GM18858 (cell line): Measurements from ENCODE around the gene HSPA12A.

Experiments used
- ATAC-seq: cut with Tn5 transposase; IDR thresholded peaks from one replicate; pipeline ENCODE4 v1.9.1; 2021; ENCODE audit not compliant: unreplicated experiment

HSPA12A gene

DNA sequence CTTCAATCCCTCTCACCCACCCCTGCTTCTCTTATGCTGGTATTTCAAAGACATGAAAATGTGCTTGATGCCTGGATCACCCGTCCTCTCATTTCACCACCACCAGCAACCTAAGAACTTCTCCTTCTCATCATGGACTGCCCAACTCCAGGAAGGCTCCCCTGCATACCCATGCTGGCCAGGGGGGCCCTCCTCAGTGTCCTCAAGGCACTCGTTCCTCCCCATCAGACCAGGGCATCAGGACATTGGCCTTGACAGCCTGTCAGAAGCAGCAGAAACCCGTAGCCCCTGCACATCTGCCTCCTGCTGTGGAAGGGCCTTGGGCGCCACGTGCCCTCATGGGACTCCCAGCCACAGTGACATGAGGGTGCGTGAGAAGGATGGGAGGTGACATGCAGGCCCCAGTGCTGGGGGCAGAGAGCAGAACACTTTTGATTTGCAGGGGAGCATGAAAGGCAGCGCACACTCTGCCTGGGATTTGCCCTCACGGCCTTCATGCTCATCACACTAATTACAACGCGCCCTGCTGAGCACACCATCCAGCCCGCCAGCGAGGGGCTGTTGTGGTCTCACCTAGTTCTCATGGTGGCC is 1.9 kb upstream of the HSPA12A start:
- ATAC-seq: no peak

DNA sequence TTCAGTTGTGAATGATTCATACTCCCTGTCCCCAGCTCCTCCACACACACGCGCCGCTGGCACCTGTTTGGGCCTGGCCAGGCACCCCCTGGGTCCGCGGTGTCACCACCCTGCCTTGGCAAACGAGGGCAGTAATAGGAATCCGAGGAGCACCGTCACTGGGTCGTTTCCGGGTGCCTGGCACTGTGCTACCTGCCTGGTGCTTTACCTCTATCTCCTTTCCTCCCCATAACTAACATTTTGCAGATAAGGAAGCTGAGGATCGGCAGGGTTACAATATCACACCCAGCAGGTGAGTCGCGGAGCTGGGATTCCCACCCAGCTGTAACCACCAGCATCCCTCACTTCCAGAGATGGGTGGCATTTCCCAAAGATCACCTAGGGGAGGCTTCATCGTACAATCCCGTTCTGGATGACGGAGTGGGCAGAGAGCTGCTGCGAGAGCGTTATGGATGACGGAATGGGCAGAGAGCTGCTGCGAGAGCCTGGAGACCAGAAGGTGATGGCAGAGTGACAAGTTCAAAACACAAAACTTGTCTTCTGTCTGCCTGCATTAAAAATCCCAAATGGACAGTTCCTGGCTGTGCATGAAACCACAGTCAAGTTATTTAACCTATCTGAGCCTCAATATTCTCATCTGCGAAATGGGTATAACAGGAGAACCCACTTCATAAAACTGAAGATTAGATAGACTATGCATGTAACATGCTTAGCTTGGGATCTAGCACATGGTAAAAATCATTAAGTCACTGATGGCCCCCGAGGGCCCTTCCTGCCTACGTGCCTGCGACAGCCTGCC is 1.1 kb upstream of the HSPA12A start:
- no peak for ATAC-seq

DNA sequence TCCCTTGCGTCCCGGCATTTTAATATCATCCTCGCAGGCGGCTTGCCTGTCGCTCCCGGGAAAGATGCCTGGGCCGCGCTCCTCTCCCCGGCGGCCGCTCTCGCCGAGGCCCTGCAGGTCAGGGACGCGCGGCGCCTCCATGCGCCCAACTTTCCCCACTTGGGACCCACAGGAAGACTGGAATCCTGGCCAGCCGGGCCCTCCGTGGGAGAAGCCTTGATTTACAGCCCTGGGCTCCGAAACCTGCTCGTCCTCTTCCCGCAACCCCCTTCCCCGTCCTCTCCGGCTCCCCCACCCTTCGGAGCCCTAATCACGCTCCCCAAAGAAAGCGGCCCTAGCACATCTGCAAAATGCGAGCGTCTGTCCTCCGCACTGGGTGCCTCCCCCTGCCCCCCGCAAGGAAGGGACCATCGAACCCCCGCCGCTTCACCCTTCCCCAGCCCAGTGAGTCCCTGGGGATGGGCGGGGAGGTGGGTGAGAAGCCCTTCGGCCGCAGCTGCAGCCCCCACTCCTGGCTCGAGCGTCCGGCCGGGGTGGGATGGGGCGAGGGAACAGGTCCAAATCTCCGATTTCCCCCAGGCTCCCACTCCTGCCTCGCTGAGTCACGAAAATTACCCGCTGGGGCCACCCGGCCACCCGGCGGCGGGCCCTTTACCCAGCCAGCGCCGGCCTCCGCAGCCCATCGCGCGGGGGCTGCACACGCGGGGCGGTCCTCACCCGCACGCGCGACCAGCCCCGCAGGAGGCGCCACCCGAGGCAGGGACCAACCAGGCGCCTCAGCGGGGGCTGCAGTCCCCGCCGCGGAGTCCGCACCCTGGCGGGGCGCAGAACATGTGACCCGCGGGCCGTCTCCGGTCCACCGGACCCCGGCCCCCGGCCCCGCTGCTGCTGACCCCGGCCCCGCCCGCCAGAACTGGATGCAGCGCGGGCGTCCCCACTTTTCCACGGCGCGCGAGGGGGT is 695 bp downstream of the HSPA12A start:
- ATAC-seq: no peak

DNA sequence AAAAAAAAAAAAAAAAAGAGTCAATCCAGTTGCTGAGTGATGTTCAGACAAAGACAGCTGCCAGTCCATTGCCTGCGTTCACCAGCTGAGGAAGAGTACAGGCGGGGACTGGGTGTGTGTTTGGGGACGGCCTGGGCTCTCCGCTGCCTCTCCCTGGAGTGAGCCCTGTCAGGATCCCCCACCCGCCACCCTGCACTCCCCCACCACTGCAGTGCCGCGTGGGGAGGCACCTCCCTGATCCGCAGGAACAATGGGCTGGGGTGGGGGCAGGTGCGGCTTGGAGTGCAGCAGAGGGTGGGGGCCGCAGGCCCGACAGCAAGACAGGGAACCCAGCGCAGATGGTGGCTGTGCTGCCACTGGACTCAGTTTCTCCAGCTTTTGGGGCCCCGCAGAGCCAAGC is 1.4 kb downstream of the HSPA12A start:
- no peak for ATAC-seq

DNA sequence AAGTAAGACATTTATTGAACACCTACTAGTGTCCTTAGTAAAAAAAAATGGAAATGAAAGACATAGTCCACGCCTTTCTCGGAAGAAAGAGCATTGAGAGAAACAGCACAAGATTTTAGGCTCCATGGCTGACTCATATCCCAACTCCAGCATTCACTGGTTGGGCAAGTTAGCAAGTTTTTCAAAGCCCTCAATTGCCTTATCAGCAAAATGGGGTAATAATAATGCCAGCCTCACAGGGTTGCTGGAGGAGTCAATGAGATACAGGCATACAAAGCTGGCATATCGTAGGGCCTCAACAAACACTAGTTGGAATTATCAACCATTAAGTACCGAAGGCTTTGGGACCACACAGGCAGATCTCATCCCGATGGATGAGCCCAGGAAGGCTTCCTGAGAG is 4.0 kb downstream of the HSPA12A start:
- no peak for ATAC-seq

DNA sequence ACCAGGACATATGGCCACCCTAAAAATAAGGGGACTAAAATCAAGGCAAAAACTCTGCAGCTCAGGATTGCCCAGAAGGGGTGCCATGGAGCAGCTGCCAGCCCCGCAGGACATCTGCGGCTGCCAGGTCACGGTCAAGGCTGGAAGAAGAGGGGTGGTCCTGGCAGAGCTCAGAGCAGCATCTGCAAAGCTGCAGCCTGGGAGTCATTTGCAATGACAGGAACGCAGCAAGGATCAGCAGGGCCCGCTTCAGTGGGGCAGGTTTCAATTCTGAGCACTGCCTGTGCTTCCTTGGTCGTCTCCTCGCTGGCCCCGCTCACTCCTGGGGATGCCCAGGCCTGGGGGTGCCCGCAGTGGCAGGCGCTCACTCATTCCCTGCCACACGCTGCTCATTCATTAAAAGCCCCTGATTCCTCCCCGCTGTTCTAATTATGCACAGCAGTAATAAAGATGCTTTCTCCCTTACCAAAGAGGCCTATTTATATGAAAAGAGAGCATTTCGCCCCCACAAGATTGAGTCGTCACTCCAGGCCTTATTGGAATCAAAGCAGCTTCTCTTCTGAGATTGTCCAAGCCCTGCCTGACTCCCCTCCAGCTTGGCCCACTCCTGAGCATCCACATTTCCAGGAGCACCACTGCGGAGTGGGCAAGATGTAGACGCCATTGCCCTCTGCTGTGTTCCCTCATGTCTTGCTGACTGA is 4.6 kb downstream of the HSPA12A start:
- ATAC-seq: no peak

DNA sequence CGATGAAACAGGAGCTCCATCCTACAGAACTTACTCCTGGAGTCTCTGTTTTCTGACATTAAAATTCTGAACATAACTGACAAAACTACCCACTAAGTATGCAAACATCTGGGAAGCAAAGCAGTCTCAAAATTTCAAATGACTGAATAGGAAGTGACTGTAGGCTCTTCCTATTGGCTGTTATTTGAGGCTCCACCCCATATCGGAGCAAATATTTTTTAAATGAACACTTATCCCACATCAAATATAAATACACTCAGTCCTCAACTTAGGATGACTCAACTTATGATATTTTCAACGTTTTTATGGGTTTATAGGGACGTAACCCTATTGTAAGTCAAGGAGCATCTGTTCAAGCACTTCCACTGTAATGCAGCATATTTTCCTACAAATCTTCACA is 8.8 kb downstream of the HSPA12A start:
- ATAC-seq: no peak

DNA sequence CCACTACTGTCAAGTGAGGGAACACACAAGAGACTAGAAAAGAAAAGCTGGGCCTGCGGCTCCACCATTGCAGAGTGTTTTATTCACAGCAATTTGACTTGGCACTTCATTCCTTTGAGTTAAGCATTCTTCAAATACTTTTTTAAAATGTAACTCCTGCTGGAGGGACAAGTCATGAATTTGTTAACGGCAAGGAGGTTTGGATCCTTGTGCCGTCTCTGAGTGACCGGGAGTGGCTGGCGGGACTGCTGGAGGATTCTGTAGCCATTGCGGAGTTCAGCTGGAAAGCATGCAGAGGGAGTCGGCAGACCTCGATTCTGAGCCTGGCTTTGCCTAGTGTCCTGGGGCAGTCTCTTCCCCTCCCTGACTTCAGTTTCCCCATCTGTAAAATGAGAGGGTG is 9.8 kb downstream of the HSPA12A start:
- ATAC-seq: no peak

DNA sequence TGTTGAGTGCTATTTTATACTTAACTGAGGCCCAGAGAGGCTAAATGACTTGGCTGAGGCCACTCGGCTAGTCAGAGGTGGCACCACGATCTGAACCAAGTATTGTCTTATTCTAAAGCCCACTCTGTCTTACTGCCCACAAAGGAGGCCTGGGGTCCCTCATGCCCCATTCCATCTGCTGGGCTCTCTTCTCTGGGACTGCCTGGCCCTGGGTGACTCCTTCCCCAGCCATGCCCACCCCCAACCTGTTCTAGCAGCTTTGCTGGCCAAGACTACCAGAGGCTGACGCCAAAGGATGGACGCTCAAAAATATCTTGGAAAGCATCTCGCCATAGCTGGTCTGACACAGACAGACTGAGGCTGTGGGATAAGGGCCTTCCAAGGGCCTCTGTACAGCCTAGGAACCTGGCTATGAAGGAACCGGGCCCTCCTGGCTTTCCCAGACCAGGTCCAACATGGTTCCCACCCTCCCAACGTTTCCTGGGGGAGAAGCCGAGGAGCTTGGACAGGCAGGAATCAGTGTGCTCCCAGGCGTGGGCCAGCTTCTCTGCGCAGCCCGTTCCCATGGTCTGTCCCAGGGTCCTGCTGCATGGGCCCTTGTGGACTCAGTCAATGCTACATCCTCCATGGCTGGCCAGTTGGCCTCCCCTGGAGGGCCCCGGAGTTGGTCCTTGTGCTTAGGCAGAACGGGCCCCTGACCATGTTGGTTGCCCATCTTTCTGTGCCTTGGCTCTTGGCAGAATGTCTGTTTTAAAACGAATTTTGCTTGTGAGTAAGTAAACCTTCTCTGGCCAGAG is 11.7 kb downstream of the HSPA12A start:
- ATAC-seq: no peak

DNA sequence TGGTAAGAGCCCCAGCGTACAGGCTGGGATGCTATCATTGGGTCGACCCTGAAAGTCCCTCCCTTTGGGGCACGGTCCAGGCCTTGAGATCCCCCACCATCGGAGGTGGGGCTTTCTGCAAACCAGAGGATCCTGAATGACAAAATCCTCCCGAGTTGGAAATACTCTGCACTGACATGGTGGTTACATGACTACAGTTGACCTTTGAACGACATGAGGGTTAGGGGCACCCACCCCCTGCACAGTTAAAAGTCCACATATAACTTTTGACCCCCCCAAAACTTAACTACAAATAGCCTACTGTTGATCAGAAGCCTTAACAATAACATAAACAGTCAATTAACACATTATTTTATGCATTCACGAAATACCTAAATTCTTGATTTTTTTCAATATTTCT is 13.1 kb downstream of the HSPA12A start:
- ATAC-seq: no peak

DNA sequence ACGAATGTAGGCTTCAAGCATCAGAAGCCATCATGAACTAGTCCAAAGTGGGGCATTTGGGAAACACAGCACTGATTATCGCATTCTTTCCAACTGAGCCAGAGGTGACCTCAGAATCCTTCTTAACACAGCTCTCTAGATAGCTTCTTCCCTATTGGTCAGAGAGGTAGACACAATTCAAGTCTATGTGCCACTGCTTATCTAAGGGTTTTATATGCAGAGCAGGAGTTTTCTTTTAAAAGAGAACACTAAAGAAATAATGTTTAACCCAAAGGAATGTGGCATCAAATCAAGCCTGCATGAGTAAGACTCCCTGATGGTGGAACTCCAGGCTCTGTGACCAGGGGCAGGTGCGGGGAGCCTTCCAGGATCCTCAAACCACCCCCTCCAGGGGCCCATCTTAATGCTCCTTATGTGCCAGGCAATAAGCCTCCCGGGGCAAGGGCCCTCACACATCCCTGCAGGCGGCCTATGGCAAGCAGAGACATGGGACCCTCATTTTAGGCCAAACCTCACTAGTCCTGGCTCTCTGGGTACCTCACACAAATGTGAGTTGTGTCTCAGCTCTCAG is 13.8 kb downstream of the HSPA12A start:
- no peak for ATAC-seq

DNA sequence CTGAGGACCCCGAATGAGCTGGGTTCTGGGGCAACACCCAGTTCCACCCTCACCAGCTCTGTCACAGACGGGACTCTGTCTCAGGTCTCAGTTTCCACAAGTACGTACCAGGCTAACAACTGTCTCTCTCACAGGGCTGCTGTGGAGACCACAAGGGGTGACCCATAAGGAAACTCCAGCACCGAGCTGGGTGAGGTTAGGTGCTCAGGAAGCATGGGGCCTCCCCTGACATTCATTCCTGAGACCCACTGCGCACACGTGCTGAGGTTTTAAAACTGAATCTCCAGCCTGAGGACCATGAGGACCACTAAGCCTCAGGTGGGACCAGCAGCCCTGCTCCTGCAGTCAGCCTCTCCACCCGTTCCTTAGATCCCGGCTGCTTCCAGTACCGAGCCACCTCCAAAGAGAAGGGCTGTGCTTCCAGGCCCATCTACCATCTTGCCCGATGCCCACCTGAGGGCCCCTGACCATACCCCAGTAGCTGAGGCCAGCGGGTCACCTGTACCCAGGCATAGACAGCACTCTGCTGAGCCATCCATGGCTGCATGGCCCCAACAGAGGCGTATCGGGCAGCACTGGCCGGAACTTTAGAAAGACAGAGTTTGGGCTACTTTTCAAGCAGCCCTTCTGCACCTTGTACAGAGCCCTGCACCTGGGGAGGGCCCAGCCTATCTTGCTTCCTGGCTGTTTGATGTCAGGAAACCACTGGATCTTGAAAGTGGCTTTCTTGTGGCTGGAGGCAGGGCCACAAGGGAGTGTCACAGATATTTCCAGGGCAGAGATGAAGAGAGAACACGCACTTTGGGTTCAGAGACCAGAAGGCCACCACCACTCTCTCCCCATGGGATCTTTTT is 18.7 kb downstream of the HSPA12A start:
- ATAC-seq: no peak

DNA sequence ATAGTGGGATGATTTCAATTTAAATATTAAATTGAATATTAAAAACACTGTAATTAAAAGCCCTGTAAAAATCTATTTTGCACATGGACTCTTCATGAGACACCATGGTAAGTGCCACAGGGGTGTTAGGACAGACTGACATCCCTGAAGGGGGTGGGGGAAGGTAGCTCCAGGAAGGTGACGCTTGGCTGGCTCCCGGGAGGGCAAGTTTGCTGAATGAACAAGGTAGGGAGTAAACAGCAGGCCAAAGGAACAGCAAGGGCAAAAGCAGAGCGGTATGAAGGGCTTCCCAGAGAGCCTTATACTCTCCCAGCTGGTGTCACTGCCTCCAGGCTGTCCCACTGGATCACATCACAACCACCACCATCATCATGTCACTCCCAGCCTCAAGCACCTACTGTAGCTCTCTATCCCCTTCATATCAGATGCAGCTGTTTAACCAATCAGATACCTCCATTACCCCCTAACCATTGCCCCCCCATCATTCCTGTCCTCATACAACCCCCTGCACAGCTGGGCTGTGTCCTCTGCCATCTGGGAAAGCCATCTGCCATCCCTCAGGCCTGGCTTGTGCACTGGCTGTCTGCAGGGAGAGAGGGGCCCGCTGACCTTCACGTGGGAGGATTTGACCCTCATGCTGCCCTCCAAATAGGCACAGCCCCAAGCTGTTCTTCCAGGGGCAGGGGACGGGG is 19.5 kb downstream of the HSPA12A start:
- no peak for ATAC-seq

DNA sequence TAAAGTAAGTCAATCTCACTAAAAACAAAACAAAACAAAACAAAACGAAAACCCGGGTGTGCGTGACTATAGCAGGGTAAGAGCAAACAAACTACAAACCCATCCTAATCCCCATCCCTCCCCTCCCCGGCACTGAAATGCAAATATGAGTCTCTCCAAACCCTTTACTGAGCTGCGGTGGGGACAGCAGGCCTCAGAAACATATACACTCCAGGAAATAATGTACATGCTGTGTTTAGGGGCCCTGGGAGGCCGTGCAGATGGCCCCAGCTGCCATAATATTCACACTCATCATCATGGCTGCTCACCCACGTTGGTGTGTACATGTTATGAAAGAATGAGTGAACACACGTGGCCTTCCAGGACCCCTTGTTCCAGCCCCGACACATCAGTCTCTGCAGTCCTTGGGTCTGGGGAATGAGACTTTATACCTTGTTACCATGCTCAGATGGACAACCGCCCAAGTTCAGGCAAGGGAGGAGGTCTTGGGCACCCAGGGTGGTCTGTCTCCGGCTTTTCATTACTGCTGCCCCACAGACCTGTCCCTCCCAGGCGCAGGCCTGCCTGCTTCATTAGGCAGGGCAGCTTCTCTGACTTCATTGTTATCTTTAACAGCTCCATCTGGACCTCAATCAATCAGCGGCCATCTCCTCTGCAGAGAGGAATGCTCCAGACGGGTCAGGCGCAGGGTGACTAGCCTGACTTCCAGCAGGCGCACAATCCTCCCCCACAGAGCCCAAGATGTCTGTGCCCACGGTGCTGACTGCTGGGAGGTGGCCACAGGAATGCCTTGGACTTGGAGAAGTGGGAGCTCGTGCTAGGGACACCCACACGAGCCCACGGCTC is 20.6 kb downstream of the HSPA12A start:
- no peak for ATAC-seq

DNA sequence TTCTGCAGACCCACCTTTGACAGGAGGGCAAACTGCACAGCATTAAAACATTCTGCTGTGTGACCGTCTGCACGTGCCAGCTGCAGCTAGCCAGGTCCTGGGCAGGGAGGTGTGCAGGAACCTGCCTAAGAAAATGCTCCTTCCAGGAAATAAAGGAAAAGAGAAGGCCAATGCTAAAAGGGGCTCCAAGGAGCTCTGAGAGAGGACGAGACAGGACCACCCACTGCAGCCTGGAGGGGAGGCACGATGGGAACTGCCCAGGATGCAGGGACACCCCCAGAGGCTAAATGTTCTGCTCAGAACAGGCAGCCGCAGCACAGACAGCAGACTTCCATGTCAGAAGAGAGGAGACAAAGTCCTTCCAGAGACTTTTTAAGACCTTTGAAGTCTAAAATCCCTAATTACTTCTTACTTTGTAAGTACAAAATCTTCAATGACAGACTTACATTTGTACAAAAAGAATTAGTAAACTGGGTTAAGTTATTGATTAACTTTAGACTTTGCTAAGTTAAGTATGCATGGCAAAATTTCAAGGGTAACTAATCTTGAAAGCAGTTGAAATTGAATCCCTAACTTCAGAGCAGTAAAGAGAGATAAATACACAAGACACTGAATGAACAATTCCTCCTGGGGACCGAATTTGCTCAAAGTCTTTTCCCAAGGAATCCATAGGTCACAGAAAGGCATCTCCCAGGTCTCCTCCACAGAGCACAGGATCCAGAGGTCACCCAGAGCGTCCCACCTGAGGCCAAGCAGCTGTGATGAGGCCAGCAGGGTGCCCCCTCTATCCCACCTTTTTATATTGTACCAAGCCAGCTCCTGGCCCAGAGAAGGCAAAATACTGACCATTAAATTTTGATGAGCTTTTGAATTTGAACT is 21.5 kb downstream of the HSPA12A start:
- no peak for ATAC-seq

DNA sequence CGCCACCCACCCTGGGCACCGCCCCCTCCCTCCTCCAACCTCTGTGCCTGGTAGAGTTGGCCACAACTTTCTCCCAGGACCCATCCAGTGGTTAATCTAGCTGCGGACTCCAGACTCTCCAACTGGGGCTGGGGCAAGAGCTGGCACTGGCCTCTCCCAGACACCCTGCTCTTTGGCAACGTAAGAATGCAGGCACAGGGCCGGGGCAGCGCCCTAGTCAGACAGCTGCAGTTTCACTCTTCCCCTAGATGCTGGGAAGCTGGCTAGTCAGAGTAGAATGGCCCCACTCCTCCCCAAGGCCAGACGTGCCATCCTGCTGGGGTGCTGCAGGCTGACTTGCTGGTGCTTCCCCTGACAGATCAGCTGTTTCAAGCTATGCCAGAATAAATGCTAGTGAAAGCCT is 22.1 kb downstream of the HSPA12A start:
- ATAC-seq: no peak

DNA sequence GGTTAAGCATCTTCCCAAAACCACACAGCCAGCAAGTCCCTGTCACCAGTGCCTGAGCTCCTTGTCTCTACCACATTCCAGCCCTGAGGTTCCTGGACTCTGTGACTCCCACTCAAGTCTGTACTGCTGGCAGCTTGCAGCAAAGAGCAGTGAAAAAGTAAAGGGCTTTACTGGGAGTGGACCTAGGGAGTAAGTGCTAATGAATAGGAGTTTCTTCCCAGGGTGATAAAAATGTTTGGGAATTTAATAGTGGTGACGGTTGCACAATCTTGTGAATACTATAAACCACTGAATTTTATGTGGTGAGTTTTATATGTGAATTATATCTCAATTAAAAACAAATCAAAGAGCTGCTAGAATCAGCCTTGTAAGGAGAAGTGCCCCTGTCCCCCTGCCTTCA is 22.6 kb downstream of the HSPA12A start:
- no peak for ATAC-seq
